Measurements from ENCODE around the gene PRDM10. TPM values are rescaled to one million over a fixed set of nuclear protein-coding genes. Genes with fewer than 3 reads are reported as not detected.

Gene PRDM10
- polyA plus RNA-seq, 6 donors from 2014 or later, result 2.2 to 4.5 (median 3.4) TPM; not detected in 1

- Mint-ChIP-seq H3K4me1 (no peaks in the 10 kb centered on the region), H3K4me3 (peak overlapping the region in 1 of 8 donors; percentile 30), H3K27me3 (no peaks in the 10 kb centered on the region), H3K9me3 (no peaks in the 10 kb centered on the region), H3K36me3 (peaks cover 27 to 32% of the 10 kb centered on the region in 2 donors), H3K27ac (no peak overlapping the region)
- ATAC-seq (ENCODE audit: low read depth in 2 of 2) (no peak), DNase-seq (no peak)
Observed at GRCh38 chr11:129930743-129931142, 71.9 kb downstream of the PRDM10 start.

DNA sequence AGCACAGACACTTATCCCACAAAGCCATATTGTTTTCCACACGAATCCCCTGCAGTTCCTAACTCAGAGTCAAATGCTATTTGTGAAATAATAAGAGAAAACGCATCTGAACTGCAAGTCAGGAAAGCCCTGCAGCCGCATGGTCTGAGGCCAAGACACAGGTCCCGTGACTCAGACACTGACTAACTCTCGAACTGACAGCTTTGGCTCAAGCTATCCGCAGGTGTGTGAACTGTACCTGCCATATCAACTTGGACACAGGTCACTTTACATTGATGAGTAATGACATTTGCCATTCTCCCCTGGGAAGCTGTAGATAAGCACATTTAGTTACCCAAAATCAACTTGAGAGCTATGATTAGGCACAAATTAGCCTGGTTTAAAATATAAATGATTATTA, 72.3 kb downstream of the PRDM10 start:
- peaks cover 25 to 31% of the 10 kb centered on the region in 2 donors for H3K36me3 Mint-ChIP-seq
- H3K27ac Mint-ChIP-seq, result no peak overlapping the region
- no peak overlapping the region for H3K4me3 Mint-ChIP-seq
- no peaks in the 10 kb centered on the region for H3K9me3 Mint-ChIP-seq
- DNase-seq (no peak), ATAC-seq (ENCODE audit: low read depth in 2 of 2) (no peak)
- no peaks in the 10 kb centered on the region for H3K27me3 Mint-ChIP-seq
- H3K4me1 Mint-ChIP-seq, result no peaks in the 10 kb centered on the region

DNA sequence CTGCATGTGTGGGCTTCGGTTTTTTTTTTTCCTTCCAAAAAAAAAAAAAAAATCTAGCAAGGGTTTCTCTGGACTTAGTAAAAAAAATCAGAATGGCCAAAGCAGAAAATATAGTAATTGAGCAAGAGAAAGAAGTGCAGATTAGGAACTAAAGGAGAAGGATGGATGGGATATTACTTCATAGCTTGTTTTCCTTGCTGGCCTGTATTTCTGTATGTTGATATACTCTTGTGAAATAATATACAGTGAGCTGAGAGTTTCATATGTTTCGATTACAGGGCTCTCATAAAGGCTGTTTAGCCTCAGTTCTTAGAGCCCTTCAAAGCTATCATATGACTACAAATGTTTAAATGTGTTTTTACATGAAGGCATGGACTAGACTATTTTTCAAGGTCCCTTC, 72.9 kb downstream of the PRDM10 start:
- DNase-seq (no peak), ATAC-seq (ENCODE audit: low read depth in 2 of 2) (no peak)
- Mint-ChIP-seq H3K4me1 (no peaks in the 10 kb centered on the region), H3K4me3 (no peak overlapping the region), H3K27ac (no peak overlapping the region), H3K9me3 (no peaks in the 10 kb centered on the region), H3K36me3 (peaks cover 19 to 29% of the 10 kb centered on the region in 2 donors), H3K27me3 (no peaks in the 10 kb centered on the region)

DNA sequence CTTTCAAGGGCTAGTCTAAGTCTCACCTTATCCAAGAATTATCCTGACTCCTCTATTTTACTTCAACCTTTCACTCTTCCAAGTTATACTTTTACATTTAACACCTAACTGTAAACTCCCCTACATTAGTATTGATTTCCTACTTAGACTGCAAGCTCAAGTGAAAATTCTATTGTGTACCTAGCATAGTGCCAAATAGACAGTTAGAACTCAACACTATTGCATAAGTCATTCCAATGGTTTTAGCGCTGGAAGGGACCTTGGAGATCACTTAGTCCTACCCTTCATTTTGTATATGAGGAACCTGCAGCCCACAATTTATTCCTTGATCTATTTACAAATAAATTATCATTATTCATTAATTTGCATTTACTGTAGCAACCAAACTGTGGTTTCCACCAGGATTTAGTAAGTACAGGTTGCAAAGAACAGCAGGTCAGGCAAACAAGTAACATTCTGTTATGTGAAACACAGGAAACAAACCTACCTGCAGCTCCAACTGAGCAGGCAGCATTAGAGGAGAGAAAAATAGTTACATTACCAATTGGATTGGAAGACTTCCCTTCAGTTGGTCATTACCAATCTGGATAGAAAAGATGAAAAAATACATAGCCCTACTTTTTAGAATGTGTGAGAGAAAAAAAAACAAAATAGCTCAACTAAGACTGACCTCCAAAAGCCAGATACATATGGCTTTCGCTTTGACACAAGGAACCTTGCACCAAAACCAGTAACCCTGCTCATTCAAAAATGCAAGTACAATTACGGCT, 73.5 kb downstream of the PRDM10 start:
- Mint-ChIP-seq H3K27me3 (no peaks in the 10 kb centered on the region), H3K9me3 (no peaks in the 10 kb centered on the region), H3K27ac (no peak overlapping the region), H3K4me1 (no peaks in the 10 kb centered on the region), H3K36me3 (peaks cover 13 to 27% of the 10 kb centered on the region in 2 donors), H3K4me3 (no peak overlapping the region)
- ATAC-seq (ENCODE audit: low read depth in 2 of 2), result no peak
- DNase-seq, result no peak

DNA sequence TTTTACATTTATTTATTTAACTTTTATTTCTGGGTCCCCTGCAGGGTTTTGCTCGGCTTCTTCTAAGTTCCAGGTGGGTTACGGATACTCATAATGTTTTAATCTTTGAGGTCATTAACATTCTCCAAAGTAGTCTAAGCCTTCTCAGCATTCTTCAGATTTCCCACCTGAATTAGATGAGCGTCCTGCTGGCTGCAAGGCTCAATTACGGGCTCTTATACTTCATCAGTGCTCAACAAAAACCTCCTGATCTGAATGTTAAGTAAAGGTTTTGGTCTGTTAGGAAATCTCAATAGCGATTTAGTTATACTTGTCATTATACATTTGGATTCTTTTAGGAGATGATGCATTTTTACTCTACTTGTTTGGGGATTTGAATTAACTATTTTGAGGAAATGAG, 80.0 kb downstream of the PRDM10 start:
- Mint-ChIP-seq H3K9me3 (no peaks in the 10 kb centered on the region), H3K36me3 (peaks cover 0 to 11% of the 10 kb centered on the region in 2 donors), H3K27ac (no peak overlapping the region), H3K4me3 (no peak overlapping the region), H3K4me1 (peaks cover 4 to 12% (median 7%) of the 10 kb centered on the region in 3 donors), H3K27me3 (no peaks in the 10 kb centered on the region)
- no peak for ATAC-seq (ENCODE audit: low read depth in 2 of 2)
- DNase-seq, result no peak

DNA sequence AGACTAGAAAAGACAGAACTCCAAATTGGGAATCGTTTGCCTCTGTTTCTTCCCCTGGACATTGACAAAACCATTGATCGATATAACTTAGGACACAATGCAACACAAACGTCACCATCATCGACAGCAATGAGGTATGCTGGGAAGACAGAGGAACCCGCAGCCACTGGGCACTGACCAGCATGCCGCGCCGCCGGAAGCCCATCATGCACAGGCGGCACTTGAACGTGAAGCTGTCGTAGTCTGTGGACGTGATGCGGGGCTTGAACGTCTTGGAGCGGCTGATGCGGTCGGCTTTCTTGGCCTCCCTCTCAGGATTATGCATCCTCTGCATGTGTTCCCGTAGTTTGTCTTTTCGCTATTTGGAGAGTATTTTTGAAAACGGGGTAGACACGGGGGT, 84.3 kb downstream of the PRDM10 start:
- H3K27ac Mint-ChIP-seq, result no peak overlapping the region
- H3K36me3 Mint-ChIP-seq, result peaks cover 0 to 13% of the 10 kb centered on the region in 2 donors

DNA sequence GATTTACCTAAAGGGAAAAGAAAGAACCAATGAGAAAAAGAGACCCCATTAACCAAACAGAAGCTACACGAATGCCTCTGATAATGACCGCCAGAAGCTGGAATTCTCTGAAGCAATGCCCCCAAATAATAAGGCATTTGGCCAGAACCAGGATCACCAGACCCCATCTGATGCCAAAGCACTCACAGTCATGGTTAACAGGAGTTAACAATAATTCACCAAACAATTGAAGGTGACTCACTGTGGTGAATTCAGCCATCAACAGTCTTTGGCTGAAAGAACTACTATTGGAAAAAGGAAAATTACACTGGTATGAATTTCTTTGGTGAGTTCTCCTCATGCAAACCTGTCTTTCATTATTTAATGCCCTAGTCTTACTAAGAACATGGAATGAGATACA, 85.4 kb downstream of the PRDM10 start:
- Mint-ChIP-seq H3K27me3 (no peaks in the 10 kb centered on the region), H3K9me3 (no peaks in the 10 kb centered on the region), H3K36me3 (peaks cover 0 to 16% of the 10 kb centered on the region in 2 donors), H3K4me3 (no peak overlapping the region), H3K4me1 (peaks cover 0 to 6% (median 0%) of the 10 kb centered on the region in 3 donors), H3K27ac (no peak overlapping the region)
- ATAC-seq (ENCODE audit: low read depth in 2 of 2) (no peak), DNase-seq (no peak)

More for the DNA sequence above, 84.3 kb downstream of the PRDM10 start:
- Mint-ChIP-seq H3K27me3 (no peaks in the 10 kb centered on the region), H3K9me3 (no peaks in the 10 kb centered on the region), H3K4me3 (no peak overlapping the region), H3K4me1 (peaks cover 2 to 8% (median 5%) of the 10 kb centered on the region in 3 donors)
- ATAC-seq (ENCODE audit: low read depth in 2 of 2) (no peak), DNase-seq (no peak)

DNA sequence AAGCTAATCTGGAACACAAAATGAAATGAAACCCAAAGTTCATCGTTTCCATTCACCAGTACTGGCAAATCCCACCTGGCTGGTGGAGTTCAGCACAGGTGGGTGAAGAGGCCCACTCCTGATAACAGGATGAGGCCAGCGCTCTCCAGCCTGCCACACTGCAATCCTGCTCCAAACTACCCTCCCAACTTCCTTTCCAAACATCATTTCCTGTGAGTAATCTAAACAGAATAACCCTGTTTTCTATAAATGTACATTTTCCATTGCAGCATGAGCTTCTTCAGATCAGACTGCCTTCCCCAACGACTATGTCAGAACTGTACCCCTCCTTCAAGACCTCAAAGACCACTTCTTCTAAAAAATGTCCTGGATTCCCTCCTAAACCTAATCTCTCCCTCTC, 91.3 kb downstream of the PRDM10 start:
- no peaks in the 10 kb centered on the region for H3K4me1 Mint-ChIP-seq
- peaks cover 17 to 26% of the 10 kb centered on the region in 2 donors for H3K36me3 Mint-ChIP-seq
- H3K4me3 Mint-ChIP-seq, result no peak overlapping the region
- H3K27ac Mint-ChIP-seq, result no peak overlapping the region
- no peaks in the 10 kb centered on the region for H3K9me3 Mint-ChIP-seq
- no peaks in the 10 kb centered on the region for H3K27me3 Mint-ChIP-seq
- no peak for ATAC-seq (ENCODE audit: low read depth in 2 of 2)
- no peak for DNase-seq

GRCh38 chr11:129910360-129910759, 92.3 kb downstream of the PRDM10 start:
- peaks cover 17 to 30% of the 10 kb centered on the region in 2 donors for H3K36me3 Mint-ChIP-seq
- no peak overlapping the region for H3K27ac Mint-ChIP-seq
- DNase-seq, result no peak
- no peaks in the 10 kb centered on the region for H3K9me3 Mint-ChIP-seq
- H3K4me1 Mint-ChIP-seq, result no peaks in the 10 kb centered on the region
- no peaks in the 10 kb centered on the region for H3K27me3 Mint-ChIP-seq
- ATAC-seq (ENCODE audit: low read depth in 2 of 2), result no peak
- H3K4me3 Mint-ChIP-seq, result no peak overlapping the region

GRCh38 chr11:129905402-129905801, 97.2 kb downstream of the PRDM10 start:
- H3K4me1 Mint-ChIP-seq, result no peaks in the 10 kb centered on the region
- peaks cover 26 to 30% of the 10 kb centered on the region in 2 donors for H3K36me3 Mint-ChIP-seq
- H3K27me3 Mint-ChIP-seq, result no peaks in the 10 kb centered on the region
- DNase-seq, result no peak
- no peak for ATAC-seq (ENCODE audit: low read depth in 2 of 2)
- H3K27ac Mint-ChIP-seq, result no peak overlapping the region
- no peaks in the 10 kb centered on the region for H3K9me3 Mint-ChIP-seq
- H3K4me3 Mint-ChIP-seq, result no peak overlapping the region

DNA sequence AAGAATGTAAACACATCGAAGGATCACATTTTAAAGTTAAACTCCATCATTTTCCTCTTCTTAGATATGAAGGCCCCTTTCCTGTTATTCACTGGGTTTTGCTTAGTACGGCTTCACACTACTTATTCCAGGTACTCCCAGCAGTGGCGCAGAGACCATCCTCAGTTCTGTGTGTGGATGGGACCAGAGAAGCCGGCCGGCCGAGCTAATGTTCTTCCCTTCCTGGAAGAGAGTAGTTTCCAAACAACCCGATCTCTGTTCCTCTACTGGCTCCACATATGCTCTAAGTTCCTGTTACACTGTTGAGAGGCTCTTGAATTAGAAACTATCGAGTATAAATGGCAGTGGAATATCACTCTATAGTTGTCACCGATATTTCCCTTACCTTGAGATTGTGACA, 106.6 kb downstream of the PRDM10 start:
- Mint-ChIP-seq H3K27ac (peak overlapping the region in 5 of 6 donors; percentile 9 to 83 (median 72)), H3K27me3 (no peaks in the 10 kb centered on the region), H3K9me3 (no peaks in the 10 kb centered on the region), H3K4me3 (peak overlapping the region; percentile 82 to 97 (median 92)), H3K4me1 (peaks cover 4 to 33% (median 25%) of the 10 kb centered on the region in 3 donors), H3K36me3 (peaks cover under 1 to 13% of the 10 kb centered on the region in 2 donors)
- DNase-seq, result no peak
- no peak for ATAC-seq (ENCODE audit: low read depth in 2 of 2)

DNA sequence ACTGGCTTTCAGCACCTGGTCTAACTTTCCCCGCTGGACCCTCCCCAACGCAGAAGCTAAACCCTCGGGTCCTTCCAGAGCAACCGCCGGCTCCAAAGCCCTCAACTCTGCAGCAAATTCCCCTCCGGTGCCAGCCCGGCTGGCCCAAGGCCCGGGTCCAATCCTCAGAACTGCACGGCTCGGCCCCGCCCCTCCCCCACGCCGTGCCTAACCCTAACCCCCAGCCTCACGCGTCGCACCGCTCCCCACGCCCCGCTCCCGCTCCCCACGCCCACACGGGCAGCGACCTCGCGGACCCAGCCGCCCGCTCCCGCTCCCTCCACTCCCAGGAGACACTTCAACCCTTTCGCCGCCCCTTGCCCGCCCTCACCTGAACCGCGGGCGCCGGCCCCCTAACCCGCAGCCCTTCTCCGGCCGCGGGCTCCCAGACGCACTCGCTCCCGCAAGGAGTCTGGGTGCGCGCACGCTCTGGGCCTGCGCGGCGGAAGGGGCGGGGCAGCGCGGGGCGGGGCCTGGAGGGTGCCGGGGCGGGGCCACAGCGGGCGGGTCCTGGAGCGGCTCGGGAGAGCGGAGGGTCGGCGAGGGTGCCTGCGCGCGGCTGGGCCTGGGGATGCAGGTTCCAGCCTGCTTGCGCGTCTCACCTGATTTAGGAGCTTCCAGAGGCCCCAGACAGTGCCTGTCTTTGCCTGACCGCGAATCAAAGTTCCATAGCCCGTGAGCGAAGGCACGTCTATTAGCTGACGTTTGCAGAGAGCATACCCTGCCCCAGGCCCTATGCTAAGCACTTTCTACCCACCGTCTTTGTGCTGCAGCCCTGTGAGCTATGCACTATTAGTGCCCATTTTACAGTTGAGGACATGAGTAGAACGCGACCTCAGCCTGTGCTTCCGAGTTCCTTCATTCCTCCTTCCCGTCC, 107.3 kb downstream of the PRDM10 start, which contains the start of gene NFRKB:
TSS of gene NFRKB (minus strand) at position 453 of the 916 bp plus-strand sequence. CDS start 2,729 bp downstream, outside the sequence.
- DNase-seq, result peak; percentile 82
- H3K27ac Mint-ChIP-seq, result peak within 1 kb of the TSS; percentile 51 to 90 (median 81)
- peaks cover 0 to 13% of the 10 kb centered on the region in 2 donors for H3K36me3 Mint-ChIP-seq
- no peaks in the 10 kb centered on the region for H3K27me3 Mint-ChIP-seq
- peak within 1 kb of the TSS; percentile 82 to 97 (median 92) for H3K4me3 Mint-ChIP-seq
- peaks cover 4 to 33% (median 25%) of the 10 kb centered on the region in 3 donors for H3K4me1 Mint-ChIP-seq
- no peaks in the 10 kb centered on the region for H3K9me3 Mint-ChIP-seq
- ATAC-seq (ENCODE audit: low read depth in 2 of 2), result peak; percentile 93 to 94

DNA sequence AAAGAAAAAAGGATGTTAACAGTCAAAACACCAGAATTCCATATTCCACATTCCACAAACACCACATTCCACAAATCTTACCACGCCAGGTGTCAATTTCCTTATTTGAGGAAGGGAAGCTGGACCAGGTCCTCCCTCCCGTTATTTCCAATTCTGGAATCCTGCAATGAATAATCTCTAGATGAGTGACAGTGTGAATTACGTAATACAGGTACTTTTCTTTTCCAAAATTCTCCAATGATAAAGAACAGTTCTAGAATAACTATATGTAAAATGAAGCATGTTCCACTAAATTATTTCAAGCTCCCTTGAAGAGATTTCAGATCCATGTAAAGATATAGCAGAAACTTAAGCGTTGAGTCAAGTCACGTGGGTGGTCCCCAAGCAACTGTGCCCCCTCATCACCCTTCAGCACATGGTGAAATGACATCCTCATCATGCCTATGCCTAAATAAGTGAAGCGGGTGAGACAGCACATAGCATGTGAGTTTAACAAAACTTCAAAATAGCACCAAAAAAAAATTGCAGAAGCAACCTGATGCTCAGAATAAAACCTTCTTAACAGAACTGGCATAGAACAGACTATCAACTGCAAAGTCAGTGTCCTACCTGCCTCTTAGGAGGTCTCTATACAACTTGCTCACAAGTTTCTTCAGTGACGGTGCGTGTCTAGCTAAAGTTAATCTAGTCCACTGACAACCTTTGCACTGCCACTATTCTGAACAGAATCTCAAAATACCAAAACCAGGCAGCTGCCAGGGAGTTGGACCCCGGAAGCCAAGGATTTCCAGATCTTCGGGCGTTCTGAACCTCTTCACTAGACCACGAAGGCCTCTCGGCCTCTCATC, 108.1 kb downstream of the PRDM10 start:
- peak; percentile 1 for DNase-seq
- Mint-ChIP-seq H3K4me1 (peaks cover 7 to 33% (median 25%) of the 10 kb centered on the region in 3 donors), H3K9me3 (no peaks in the 10 kb centered on the region), H3K27ac (peak overlapping the region in 5 of 6 donors; percentile 74 to 90 (median 83)), H3K36me3 (peaks cover 5 to 11% of the 10 kb centered on the region in 2 donors), H3K27me3 (no peaks in the 10 kb centered on the region), H3K4me3 (peak overlapping the region; percentile 82 to 97 (median 92))
- ATAC-seq (ENCODE audit: low read depth in 2 of 2), result peak; percentile 8

Measured in naive B cell (primary cell).